SW 1271 (cell line): ENCODE data around the gene INSR.

ENCODE experiments used
- DNase-seq, 2 experiments: peaks; one replicate each; lab custom pipeline; 2025; lab: John Stamatoyannopoulos, UW

The INSR gene

GRCh38 chr19:7140137-7140536 lies 154.1 kb downstream of the INSR start:
- no peak for DNase-seq

GRCh38 chr19:7139095-7139494 lies 155.1 kb downstream of the INSR start:
- no peak for DNase-seq

- no peak for DNase-seq
Observed at GRCh38 chr19:7138402-7138801, 155.8 kb downstream of the INSR start.

- DNase-seq: no peak
Observed at GRCh38 chr19:7137120-7137519, 157.1 kb downstream of the INSR start.

GRCh38 chr19:7132054-7132453 lies 162.2 kb downstream of the INSR start:
- DNase-seq: no peak

- no peak for DNase-seq
Observed at GRCh38 chr19:7130043-7130442, 164.2 kb downstream of the INSR start.

GRCh38 chr19:7126132-7126531 lies 168.1 kb downstream of the INSR start:
- no peak for DNase-seq

- DNase-seq: no peak
Observed at GRCh38 chr19:7125221-7125620, 169.0 kb downstream of the INSR start.

- no peak for DNase-seq
Observed at GRCh38 chr19:7124782-7125181, 169.4 kb downstream of the INSR start.

- no peak for DNase-seq
Observed at GRCh38 chr19:7122701-7123100, 171.5 kb downstream of the INSR start.

- DNase-seq: no peak
Observed at GRCh38 chr19:7120499-7120898, 173.7 kb downstream of the INSR start.

GRCh38 chr19:7119582-7119981 lies 174.6 kb downstream of the INSR start:
- no peak for DNase-seq

GRCh38 chr19:7117248-7117647 lies 177.0 kb downstream of the INSR start:
- no peak for DNase-seq

GRCh38 chr19:7115721-7116120 lies 178.5 kb downstream of the INSR start:
- no peak for DNase-seq

GRCh38 chr19:7113233-7113632 lies 181.0 kb downstream of the INSR start:
- no peak for DNase-seq

- no peak for DNase-seq
Observed at GRCh38 chr19:7112675-7113074, 181.5 kb downstream of the INSR start.

GRCh38 chr19:7109678-7110289 lies 184.4 kb downstream of the INSR start:
- DNase-seq: no peak

- no peak for DNase-seq
Observed at GRCh38 chr19:7106711-7107657, 187.2 kb downstream of the INSR start.

GRCh38 chr19:7104747-7105447 lies 189.3 kb downstream of the INSR start:
- DNase-seq: no peak

GRCh38 chr19:7101498-7102253 lies 192.5 kb downstream of the INSR start:
- DNase-seq: no peak

- no peak for DNase-seq
Observed at GRCh38 chr19:7099597-7099921, 194.7 kb downstream of the INSR start.
